Panc1 (cell line): ENCODE measurements around the gene CCDC154. TPM values are rescaled to one million over a fixed set of nuclear protein-coding genes. Genes with fewer than 3 reads are reported as not detected.

ENCODE experiments used
- ATAC-seq: fragments of 200-7000 bp; cut with Tn5 transposase; 2 replicates; pipeline ENCODE4 v1.9.1; 2020; ENCODE audit warnings: mild to moderate bottlenecking, moderate library complexity
- BruUV-seq: library from RNA; stranded (reverse); fragments of 400-500 nt; replicated peaks from 2 replicates; lab custom pipeline; 2021; lab: Mats Ljungman, UMichigan
- CTCF ChIA-PET: fragments of 300-600 bp; sonication (Branson Sonifier 250); formaldehyde crosslinking; loops from one replicate; lab custom pipeline; 2022; ENCODE audit warnings: antibody characterized with exemption; lab: Charles Lee
- POLR2A ChIA-PET: fragments of 300-600 bp; sonication (Branson Sonifier 250); formaldehyde crosslinking; loops from one replicate; lab custom pipeline; 2022; ENCODE audit warnings: antibody characterized with exemption; lab: Charles Lee
- DNase-seq: peaks from one replicate; pipeline ENCODE4 v3.0.0-alpha.2; 2010; ENCODE audit warnings: low read depth, low spot score
- H3K27ac ChIP-seq: 2 replicates; pipeline ENCODE4 v1.5.1; 2011; ENCODE audit warnings: mild to moderate bottlenecking, low read length, inconsistent platforms
- H3K27me3 ChIP-seq: fragments of 200-500 bp; sonication (Bioruptor generic); 2 replicates; pipeline ENCODE4 v1.6.0; 2014; ENCODE audit warnings: low read length, inconsistent platforms; ENCODE audit not compliant: control insufficient read depth, insufficient read depth
- H3K36me3 ChIP-seq: fragments of 200-500 bp; sonication (Bioruptor generic); 2 replicates; pipeline ENCODE4 v1.5.1; 2014; ENCODE audit warnings: inconsistent platforms, mild to moderate bottlenecking, low read length, moderate library complexity; ENCODE audit not compliant: control insufficient read depth, insufficient read depth
- H3K4me1 ChIP-seq: 2 replicates; pipeline ENCODE4 v1.5.1; 2011; ENCODE audit warnings: inconsistent platforms, mild to moderate bottlenecking, low read length, moderate library complexity; ENCODE audit not compliant: control insufficient read depth, insufficient read depth
- H3K4me3 ChIP-seq, 2 experiments: 2 replicates each; pipeline ENCODE4 v1.5.1; 2011 to 2012; ENCODE audit warnings: low read depth in 2 of 2, low read length in 2 of 2, mild to moderate bottlenecking in 2 of 2, inconsistent platforms in 1 of 2, moderate library complexity in 1 of 2
- H3K9me3 ChIP-seq: fragments of 200-500 bp; sonication (Bioruptor generic); 2 replicates; pipeline ENCODE4 v1.5.1; 2014; ENCODE audit warnings: low read depth, mild to moderate bottlenecking, inconsistent platforms, low read length, moderate library complexity; ENCODE audit not compliant: control insufficient read depth, insufficient read depth
- POLR2AphosphoS5 ChIP-seq: IDR thresholded peaks from 2 replicates; pipeline ENCODE4 v1.6.1; 2012; ENCODE audit warnings: mild to moderate bottlenecking, low read depth, low read length, moderate library complexity
- SIN3A ChIP-seq: IDR thresholded peaks from 2 replicates; pipeline ENCODE4 v1.6.1; 2012; ENCODE audit warnings: low read depth, mild to moderate bottlenecking, low read length, moderate library complexity, borderline replicate concordance; ENCODE audit not compliant: insufficient read depth
- TCF7L2 ChIP-seq: IDR thresholded peaks from 2 replicates; pipeline ENCODE4 v1.6.1; 2011; ENCODE audit warnings: mild to moderate bottlenecking, low read depth, low read length, inconsistent platforms
- in situ Hi-C: cut with HindIII; loops from 2 replicates; pipeline ENCODE4 v1.10.0; 2016; ENCODE audit warnings: low sequenced_read_pairs, low pct_unique_long_range_greater_than_20kb
- intact Hi-C: fragments of 100-400 bp; cut with micrococcal nuclease; formaldehyde crosslinking; loops from one replicate; pipeline ENCODE4 v1.10.0; 2022; ENCODE audit not compliant: unreplicated experiment
- total RNA-seq: library from RNA; stranded (reverse); gene quantifications from one replicate; pipeline ENCODE4 v1.2.1, GENCODE V29; 2021; ENCODE audit not compliant: unreplicated experiment
- TF ChIP-seq, protein P1 (sequence below), 2 experiments: IDR thresholded peaks; 2 replicates each; pipeline ENCODE4 v1.6.1; 2011 to 2012; ENCODE audit warnings: low read depth in 2 of 2, control low read depth in 1 of 2, low read length in 1 of 2, mild to moderate bottlenecking in 1 of 2, moderate library complexity in 1 of 2; ENCODE audit not compliant: insufficient read depth in 1 of 2
- TF ChIP-seq, protein P2 (sequence below): fragments of 450-650 bp; IDR thresholded peaks from 2 replicates; pipeline ENCODE4 v1.5.1; 2017; ENCODE audit warnings: mild to moderate bottlenecking

Gene CCDC154
- total RNA-seq, 1 experiment from 2014 or later = 2.0 TPM

DNA sequence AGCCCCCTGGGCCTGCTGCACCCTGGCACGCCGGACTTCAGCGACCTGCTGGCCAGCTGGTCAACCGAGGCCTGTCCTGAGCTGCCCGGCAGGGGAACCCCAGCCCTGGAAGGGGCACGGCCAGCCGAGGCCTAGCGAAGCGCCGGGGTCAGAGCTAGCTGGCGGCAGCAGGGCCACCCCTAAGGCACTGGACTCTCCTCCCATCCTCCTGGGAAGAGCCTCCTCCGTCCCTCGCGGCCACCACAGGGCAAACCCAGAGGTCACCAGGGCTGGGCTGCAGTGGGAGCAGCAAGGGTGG is 11.1 kb downstream of the CCDC154 start:
- no peak for ATAC-seq
- TF ChIP-seq, protein P1, sequence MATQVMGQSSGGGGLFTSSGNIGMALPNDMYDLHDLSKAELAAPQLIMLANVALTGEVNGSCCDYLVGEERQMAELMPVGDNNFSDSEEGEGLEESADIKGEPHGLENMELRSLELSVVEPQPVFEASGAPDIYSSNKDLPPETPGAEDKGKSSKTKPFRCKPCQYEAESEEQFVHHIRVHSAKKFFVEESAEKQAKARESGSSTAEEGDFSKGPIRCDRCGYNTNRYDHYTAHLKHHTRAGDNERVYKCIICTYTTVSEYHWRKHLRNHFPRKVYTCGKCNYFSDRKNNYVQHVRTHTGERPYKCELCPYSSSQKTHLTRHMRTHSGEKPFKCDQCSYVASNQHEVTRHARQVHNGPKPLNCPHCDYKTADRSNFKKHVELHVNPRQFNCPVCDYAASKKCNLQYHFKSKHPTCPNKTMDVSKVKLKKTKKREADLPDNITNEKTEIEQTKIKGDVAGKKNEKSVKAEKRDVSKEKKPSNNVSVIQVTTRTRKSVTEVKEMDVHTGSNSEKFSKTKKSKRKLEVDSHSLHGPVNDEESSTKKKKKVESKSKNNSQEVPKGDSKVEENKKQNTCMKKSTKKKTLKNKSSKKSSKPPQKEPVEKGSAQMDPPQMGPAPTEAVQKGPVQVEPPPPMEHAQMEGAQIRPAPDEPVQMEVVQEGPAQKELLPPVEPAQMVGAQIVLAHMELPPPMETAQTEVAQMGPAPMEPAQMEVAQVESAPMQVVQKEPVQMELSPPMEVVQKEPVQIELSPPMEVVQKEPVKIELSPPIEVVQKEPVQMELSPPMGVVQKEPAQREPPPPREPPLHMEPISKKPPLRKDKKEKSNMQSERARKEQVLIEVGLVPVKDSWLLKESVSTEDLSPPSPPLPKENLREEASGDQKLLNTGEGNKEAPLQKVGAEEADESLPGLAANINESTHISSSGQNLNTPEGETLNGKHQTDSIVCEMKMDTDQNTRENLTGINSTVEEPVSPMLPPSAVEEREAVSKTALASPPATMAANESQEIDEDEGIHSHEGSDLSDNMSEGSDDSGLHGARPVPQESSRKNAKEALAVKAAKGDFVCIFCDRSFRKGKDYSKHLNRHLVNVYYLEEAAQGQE (IDR thresholded peaks at IDR 0.05; ENCODE audit: insufficient read depth in 1 of 2, low read depth in 2 of 2, low read length in 1 of 2) = no peak
- TF ChIP-seq SIN3A = no peak
- TF ChIP-seq POLR2AphosphoS5 = no peak
- TF ChIP-seq, protein P2, sequence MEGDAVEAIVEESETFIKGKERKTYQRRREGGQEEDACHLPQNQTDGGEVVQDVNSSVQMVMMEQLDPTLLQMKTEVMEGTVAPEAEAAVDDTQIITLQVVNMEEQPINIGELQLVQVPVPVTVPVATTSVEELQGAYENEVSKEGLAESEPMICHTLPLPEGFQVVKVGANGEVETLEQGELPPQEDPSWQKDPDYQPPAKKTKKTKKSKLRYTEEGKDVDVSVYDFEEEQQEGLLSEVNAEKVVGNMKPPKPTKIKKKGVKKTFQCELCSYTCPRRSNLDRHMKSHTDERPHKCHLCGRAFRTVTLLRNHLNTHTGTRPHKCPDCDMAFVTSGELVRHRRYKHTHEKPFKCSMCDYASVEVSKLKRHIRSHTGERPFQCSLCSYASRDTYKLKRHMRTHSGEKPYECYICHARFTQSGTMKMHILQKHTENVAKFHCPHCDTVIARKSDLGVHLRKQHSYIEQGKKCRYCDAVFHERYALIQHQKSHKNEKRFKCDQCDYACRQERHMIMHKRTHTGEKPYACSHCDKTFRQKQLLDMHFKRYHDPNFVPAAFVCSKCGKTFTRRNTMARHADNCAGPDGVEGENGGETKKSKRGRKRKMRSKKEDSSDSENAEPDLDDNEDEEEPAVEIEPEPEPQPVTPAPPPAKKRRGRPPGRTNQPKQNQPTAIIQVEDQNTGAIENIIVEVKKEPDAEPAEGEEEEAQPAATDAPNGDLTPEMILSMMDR = no peak
- TF ChIP-seq TCF7L2 = no peak
- intact Hi-C loops (no loop called here), in situ Hi-C loops (no loop called here)
- ChIA-PET POLR2A (no interaction called here), CTCF (no interaction called here)
- H3K36me3 ChIP-seq = no peaks in the 10 kb centered on the region
- no peak overlapping the region for H3K27ac ChIP-seq
- H3K9me3 ChIP-seq = no peaks in the 10 kb centered on the region
- no peak for DNase-seq
- H3K27me3 ChIP-seq = no peaks in the 10 kb centered on the region
- H3K4me3 ChIP-seq = no peak overlapping the region
- no TSS peak for BruUV-seq
- H3K4me1 ChIP-seq = no peaks in the 10 kb centered on the region

GRCh38 chr16:1432388-1433262 is 11.7 kb downstream of the CCDC154 start:
- CTCF ChIA-PET = no interaction called here
- Histone ChIP-seq H3K9me3 (no peaks in the 10 kb centered on the region), H3K36me3 (no peaks in the 10 kb centered on the region), H3K4me1 (no peaks in the 10 kb centered on the region), H3K27me3 (no peaks in the 10 kb centered on the region), H3K4me3 (no peak overlapping the region), H3K27ac (no peak overlapping the region)
- intact Hi-C loops = no loop called here
- no peak for TF ChIP-seq TCF7L2
- TF ChIP-seq SIN3A = no peak
- TF ChIP-seq POLR2AphosphoS5 = no peak
- TF ChIP-seq, protein P2 = no peak
- TF ChIP-seq, protein P1 (IDR thresholded peaks at IDR 0.05; ENCODE audit: insufficient read depth in 1 of 2, low read depth in 2 of 2, low read length in 1 of 2) = no peak
- ATAC-seq (no peak), DNase-seq (no peak)
- POLR2A ChIA-PET = no interaction called here
- in situ Hi-C loops = no loop called here
- BruUV-seq = no TSS peak
